ENCODE data around the gene LCA5.

- TF ChIP-seq RAD21 (IDR thresholded peaks at IDR 0.05; ENCODE audit: low read depth): no peak
- TF ChIP-seq, protein P1, sequence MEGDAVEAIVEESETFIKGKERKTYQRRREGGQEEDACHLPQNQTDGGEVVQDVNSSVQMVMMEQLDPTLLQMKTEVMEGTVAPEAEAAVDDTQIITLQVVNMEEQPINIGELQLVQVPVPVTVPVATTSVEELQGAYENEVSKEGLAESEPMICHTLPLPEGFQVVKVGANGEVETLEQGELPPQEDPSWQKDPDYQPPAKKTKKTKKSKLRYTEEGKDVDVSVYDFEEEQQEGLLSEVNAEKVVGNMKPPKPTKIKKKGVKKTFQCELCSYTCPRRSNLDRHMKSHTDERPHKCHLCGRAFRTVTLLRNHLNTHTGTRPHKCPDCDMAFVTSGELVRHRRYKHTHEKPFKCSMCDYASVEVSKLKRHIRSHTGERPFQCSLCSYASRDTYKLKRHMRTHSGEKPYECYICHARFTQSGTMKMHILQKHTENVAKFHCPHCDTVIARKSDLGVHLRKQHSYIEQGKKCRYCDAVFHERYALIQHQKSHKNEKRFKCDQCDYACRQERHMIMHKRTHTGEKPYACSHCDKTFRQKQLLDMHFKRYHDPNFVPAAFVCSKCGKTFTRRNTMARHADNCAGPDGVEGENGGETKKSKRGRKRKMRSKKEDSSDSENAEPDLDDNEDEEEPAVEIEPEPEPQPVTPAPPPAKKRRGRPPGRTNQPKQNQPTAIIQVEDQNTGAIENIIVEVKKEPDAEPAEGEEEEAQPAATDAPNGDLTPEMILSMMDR (IDR thresholded peaks at IDR 0.05 in 2 of 3, conservative IDR thresholded peaks at IDR 0.05 in 1 of 3; ENCODE audit: borderline replicate concordance in 1 of 3, insufficient read depth in 1 of 3, low read depth in 2 of 3, low read length in 2 of 3): no peak
- TF ChIP-seq POLR2A (IDR thresholded peaks at IDR 0.05; ENCODE audit: borderline replicate concordance, extremely low read depth, insufficient read depth, insufficient read length): no peak
- no peak for TF ChIP-seq EZH2 (IDR thresholded peaks at IDR 0.05)
- TF ChIP-seq EGR1 (IDR thresholded peaks at IDR 0.05; ENCODE audit: low read depth): no peak
- TF ChIP-seq, protein P2, sequence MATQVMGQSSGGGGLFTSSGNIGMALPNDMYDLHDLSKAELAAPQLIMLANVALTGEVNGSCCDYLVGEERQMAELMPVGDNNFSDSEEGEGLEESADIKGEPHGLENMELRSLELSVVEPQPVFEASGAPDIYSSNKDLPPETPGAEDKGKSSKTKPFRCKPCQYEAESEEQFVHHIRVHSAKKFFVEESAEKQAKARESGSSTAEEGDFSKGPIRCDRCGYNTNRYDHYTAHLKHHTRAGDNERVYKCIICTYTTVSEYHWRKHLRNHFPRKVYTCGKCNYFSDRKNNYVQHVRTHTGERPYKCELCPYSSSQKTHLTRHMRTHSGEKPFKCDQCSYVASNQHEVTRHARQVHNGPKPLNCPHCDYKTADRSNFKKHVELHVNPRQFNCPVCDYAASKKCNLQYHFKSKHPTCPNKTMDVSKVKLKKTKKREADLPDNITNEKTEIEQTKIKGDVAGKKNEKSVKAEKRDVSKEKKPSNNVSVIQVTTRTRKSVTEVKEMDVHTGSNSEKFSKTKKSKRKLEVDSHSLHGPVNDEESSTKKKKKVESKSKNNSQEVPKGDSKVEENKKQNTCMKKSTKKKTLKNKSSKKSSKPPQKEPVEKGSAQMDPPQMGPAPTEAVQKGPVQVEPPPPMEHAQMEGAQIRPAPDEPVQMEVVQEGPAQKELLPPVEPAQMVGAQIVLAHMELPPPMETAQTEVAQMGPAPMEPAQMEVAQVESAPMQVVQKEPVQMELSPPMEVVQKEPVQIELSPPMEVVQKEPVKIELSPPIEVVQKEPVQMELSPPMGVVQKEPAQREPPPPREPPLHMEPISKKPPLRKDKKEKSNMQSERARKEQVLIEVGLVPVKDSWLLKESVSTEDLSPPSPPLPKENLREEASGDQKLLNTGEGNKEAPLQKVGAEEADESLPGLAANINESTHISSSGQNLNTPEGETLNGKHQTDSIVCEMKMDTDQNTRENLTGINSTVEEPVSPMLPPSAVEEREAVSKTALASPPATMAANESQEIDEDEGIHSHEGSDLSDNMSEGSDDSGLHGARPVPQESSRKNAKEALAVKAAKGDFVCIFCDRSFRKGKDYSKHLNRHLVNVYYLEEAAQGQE (IDR thresholded peaks at IDR 0.05; ENCODE audit: low read depth): no peak
- no peak for TF ChIP-seq ZFX (IDR thresholded peaks at IDR 0.05)
- TF ChIP-seq JUND (IDR thresholded peaks at IDR 0.05): no peak
- no peak for TF ChIP-seq ZNF274 (IDR thresholded peaks at IDR 0.05; ENCODE audit: low read depth, low read length)
- no peak for TF ChIP-seq ELF1 (IDR thresholded peaks at IDR 0.05; ENCODE audit: borderline replicate concordance, low read depth)
- no peak for TF ChIP-seq POLR2AphosphoS5 (IDR thresholded peaks at IDR 0.05; ENCODE audit: low read depth, low read length)
Observed at GRCh38 chr6:79441192-79441591, 96.0 kb downstream of the LCA5 start.
